Measurements from ENCODE around the gene TUBA1A.
"Not testable (repeated sequence)": the region's sequence is repeated elsewhere in the genome, so short reads cannot be mapped to it uniquely, and the experiment has no call there.

The TUBA1A gene

GRCh38 chr12:49188916-49189367, at the start of gene TUBA1A:
TUBA1A (minus strand) TSS chr12:49189080; CDS start chr12:49188979, 101 bp downstream.
- peak; percentile 86 for DNase-seq

- no peak for DNase-seq
Observed at GRCh38 chr12:49236423-49236822, 47.5 kb upstream of the TUBA1A start.

GRCh38 chr12:49233842-49234526, 45.1 kb upstream of the TUBA1A start:
- peak; percentile 13 for DNase-seq

- no peak for DNase-seq
Observed at GRCh38 chr12:49232940-49233841, 44.3 kb upstream of the TUBA1A start.

GRCh38 chr12:49231878-49232655, 43.2 kb upstream of the TUBA1A start:
- DNase-seq: no peak

GRCh38 chr12:49230805-49231194, 41.9 kb upstream of the TUBA1A start:
- no peak for DNase-seq

- no peak for DNase-seq
Observed at GRCh38 chr12:49230176-49230804, 41.4 kb upstream of the TUBA1A start.

GRCh38 chr12:49228653-49229052, 39.8 kb upstream of the TUBA1A start:
- no peak for DNase-seq

- no peak for DNase-seq
Observed at GRCh38 chr12:49227713-49228112, 38.8 kb upstream of the TUBA1A start.

- DNase-seq: no peak
Observed at GRCh38 chr12:49225576-49226166, 36.8 kb upstream of the TUBA1A start.

GRCh38 chr12:49223590-49224369, 34.9 kb upstream of the TUBA1A start:
- DNase-seq: no peak

- no peak for DNase-seq
Observed at GRCh38 chr12:49223122-49223521, 34.2 kb upstream of the TUBA1A start.

- DNase-seq: no peak
Observed at GRCh38 chr12:49220972-49221371, 32.1 kb upstream of the TUBA1A start.

GRCh38 chr12:49219417-49220026, 30.6 kb upstream of the TUBA1A start:
- no peak for DNase-seq

GRCh38 chr12:49212572-49212971, 23.7 kb upstream of the TUBA1A start:
- DNase-seq: no peak

- not testable (repeated sequence) for DNase-seq
Observed at GRCh38 chr12:49210703-49211102, 21.8 kb upstream of the TUBA1A start.

- no peak for DNase-seq
Observed at GRCh38 chr12:49208676-49209075, 19.8 kb upstream of the TUBA1A start.

- no peak for DNase-seq
Observed at GRCh38 chr12:49208146-49208545, 19.3 kb upstream of the TUBA1A start.

GRCh38 chr12:49206389-49206788, 17.5 kb upstream of the TUBA1A start:
- DNase-seq: no peak

- DNase-seq: no peak
Observed at GRCh38 chr12:49201595-49202295, 12.9 kb upstream of the TUBA1A start.

Data from activated naive CD4-positive, alpha-beta T cell treated with anti-CD3 and anti-CD28 coated beads, Interleukin-2, amount 50 U/mL, for 16 hours (primary cell).